HG02981 (cell line): ENCODE data around the gene DLG3.

ENCODE experiments used
- ATAC-seq: cut with Tn5 transposase; IDR thresholded peaks from one replicate; pipeline ENCODE4 v1.9.1; 2021; ENCODE audit warnings: mild to moderate bottlenecking, moderate library complexity; ENCODE audit not compliant: unreplicated experiment

The DLG3 gene

GRCh38 chrX:70476166-70476933 is 31.7 kb downstream of the DLG3 start:
- no peak for ATAC-seq

- ATAC-seq, result no peak
These were observed 32.5 kb downstream of the DLG3 start for GRCh38 chrX:70476934-70477733.

GRCh38 chrX:70477734-70478075 is 33.1 kb downstream of the DLG3 start:
- ATAC-seq, result no peak

GRCh38 chrX:70478526-70479245 is 34.1 kb downstream of the DLG3 start:
- ATAC-seq, result no peak

- no peak for ATAC-seq
These were observed 34.7 kb downstream of the DLG3 start for GRCh38 chrX:70479247-70479921.

- no peak for ATAC-seq
These were observed 35.5 kb downstream of the DLG3 start for GRCh38 chrX:70479922-70480659.

GRCh38 chrX:70480660-70481018 is 36.0 kb downstream of the DLG3 start:
- ATAC-seq, result no peak

- ATAC-seq, result no peak
These were observed 37.0 kb downstream of the DLG3 start for GRCh38 chrX:70481471-70482270.

GRCh38 chrX:70482300-70482699 is 37.7 kb downstream of the DLG3 start:
- ATAC-seq, result no peak

- ATAC-seq, result no peak
These were observed 40.8 kb downstream of the DLG3 start for GRCh38 chrX:70485466-70485865.

- no peak for ATAC-seq
These were observed 44.2 kb downstream of the DLG3 start for GRCh38 chrX:70488856-70489255.

- no peak for ATAC-seq
These were observed 49.8 kb downstream of the DLG3 start for GRCh38 chrX:70494441-70494840.

GRCh38 chrX:70496491-70496890 is 51.9 kb downstream of the DLG3 start:
- no peak for ATAC-seq

GRCh38 chrX:70497026-70497425 is 52.4 kb downstream of the DLG3 start:
- no peak for ATAC-seq

GRCh38 chrX:70498129-70498528 is 53.5 kb downstream of the DLG3 start:
- ATAC-seq, result no peak

- no peak for ATAC-seq
These were observed 56.2 kb downstream of the DLG3 start for GRCh38 chrX:70500826-70501225.

GRCh38 chrX:70504772-70505450 is 60.3 kb downstream of the DLG3 start:
- no peak for ATAC-seq

GRCh38 chrX:70505451-70505841 is 60.8 kb downstream of the DLG3 start:
- no peak for ATAC-seq

- no peak for ATAC-seq
These were observed 63.8 kb downstream of the DLG3 start for GRCh38 chrX:70508296-70508911.
